Muscle of leg (tissue), 11 donors: ENCODE measurements around the gene SPNS2. TPM values are rescaled to one million over a fixed set of nuclear protein-coding genes. Genes with fewer than 3 reads are reported as not detected.
A peak's percentile ranks its signal among the peaks of the same experiment; 100 is the strongest.
"Not testable (repeated sequence)": the region's sequence is repeated elsewhere in the genome, so short reads cannot be mapped to it uniquely, and the experiment has no call there.

Experiments used
- DNase-seq: peaks from one replicate; pipeline ENCODE4 v3.0.0; 2013
- H3K27ac ChIP-seq: one replicate; pipeline ENCODE4 v1.5.1; 2013; ENCODE audit warnings: mild to moderate bottlenecking, low read length, control low read depth
- H3K27me3 ChIP-seq: one replicate; pipeline ENCODE4 v1.6.1; 2013; ENCODE audit warnings: low read length; ENCODE audit not compliant: control insufficient read depth, insufficient read depth
- H3K36me3 ChIP-seq: one replicate; pipeline ENCODE4 v1.6.1; 2013; ENCODE audit warnings: low read length; ENCODE audit not compliant: control insufficient read depth, insufficient read depth
- H3K4me1 ChIP-seq: one replicate; pipeline ENCODE4 v1.6.1; 2013; ENCODE audit warnings: low read length; ENCODE audit not compliant: control insufficient read depth, insufficient read depth
- H3K4me3 ChIP-seq: one replicate; pipeline ENCODE4 v1.5.1; 2013; ENCODE audit warnings: low read length, control low read depth
- H3K9me3 ChIP-seq: replicated peaks from 2 replicates; pipeline ENCODE4 v1.6.1; 2013; ENCODE audit warnings: low read depth, low read length; ENCODE audit not compliant: control insufficient read depth
- WGBS: methylation state at CpG from one replicate; pipeline ENCODE4 v1.1.5; 2013; ENCODE audit warnings: missing lambda C conversion rate; ENCODE audit not compliant: insufficient coverage; 5-methylcytosine and 5-hydroxymethylcytosine counted together
- polyA plus RNA-seq, 8 donors: library from polyadenylated mRNA; unstranded; fragments of 120-200 nt; gene quantifications; one replicate each; pipeline versions ENCODE4 v1.2.1 to v1.2.3, GENCODE V29; 2013; ENCODE audit warnings: inconsistent platforms in 1 of 8, low replicate concordance in 1 of 8; ENCODE audit not compliant: insufficient read length in 8 of 8, insufficient read depth in 1 of 8
- total RNA-seq: library from RNA; stranded (reverse); fragments of 120-200 nt; gene quantifications from one replicate; pipeline ENCODE4 v1.2.4, GENCODE V29; 2013

Gene SPNS2
- total and polyA plus RNA-seq, 9 donors = 5.0 to 9.7 (median 8.2) TPM

GRCh38 chr17:4573115-4573514 lies 74.4 kb downstream of the SPNS2 start:
- no peaks in the 10 kb centered on the region for H3K27me3 ChIP-seq
- DNase-seq = no peak
- H3K4me3 ChIP-seq = no peak overlapping the region
- no peaks in the 10 kb centered on the region for H3K9me3 ChIP-seq
- no peaks in the 10 kb centered on the region for H3K36me3 ChIP-seq
- no peak overlapping the region for H3K27ac ChIP-seq
- 80% methylated on average over 1 of the region's 4 CpGs for WGBS
- H3K4me1 ChIP-seq = peaks cover 29% of the 10 kb centered on the region

GRCh38 chr17:4573669-4574068 lies 75.0 kb downstream of the SPNS2 start:
- peaks cover 29% of the 10 kb centered on the region for H3K4me1 ChIP-seq
- no peak overlapping the region for H3K27ac ChIP-seq
- no peaks in the 10 kb centered on the region for H3K27me3 ChIP-seq
- WGBS = 56% methylated on average over 6 of the region's 7 CpGs
- no peak overlapping the region for H3K4me3 ChIP-seq
- H3K36me3 ChIP-seq = no peaks in the 10 kb centered on the region
- H3K9me3 ChIP-seq = no peaks in the 10 kb centered on the region
- DNase-seq = no peak

GRCh38 chr17:4574448-4575045 lies 75.9 kb downstream of the SPNS2 start:
- no peak for DNase-seq
- no peaks in the 10 kb centered on the region for H3K27me3 ChIP-seq
- peaks cover 29% of the 10 kb centered on the region for H3K4me1 ChIP-seq
- H3K27ac ChIP-seq = no peak overlapping the region
- 100% methylated on average over 5 of the region's 9 CpGs for WGBS
- H3K9me3 ChIP-seq = no peaks in the 10 kb centered on the region
- no peak overlapping the region for H3K4me3 ChIP-seq
- no peaks in the 10 kb centered on the region for H3K36me3 ChIP-seq

GRCh38 chr17:4576161-4576558 lies 77.5 kb downstream of the SPNS2 start:
- Histone ChIP-seq H3K9me3 (no peaks in the 10 kb centered on the region), H3K4me1 (peaks cover 29% of the 10 kb centered on the region), H3K27ac (peak overlapping the region; percentile 80), H3K27me3 (no peaks in the 10 kb centered on the region), H3K4me3 (no peak overlapping the region), H3K36me3 (no peaks in the 10 kb centered on the region)
- no peak for DNase-seq
- WGBS = 59% methylated on average over 6 of the region's 6 CpGs

GRCh38 chr17:4576729-4577322 lies 78.1 kb downstream of the SPNS2 start:
- Histone ChIP-seq H3K36me3 (no peaks in the 10 kb centered on the region), H3K9me3 (no peaks in the 10 kb centered on the region), H3K4me3 (no peak overlapping the region), H3K4me1 (peaks cover 29% of the 10 kb centered on the region), H3K27ac (peak overlapping the region; percentile 80), H3K27me3 (peaks cover 2% of the 10 kb centered on the region)
- WGBS = 21% methylated on average over 14 of the region's 18 CpGs
- peak; percentile 62 for DNase-seq

- Histone ChIP-seq H3K27me3 (peaks cover 7% of the 10 kb centered on the region), H3K4me3 (no peak overlapping the region), H3K27ac (peak overlapping the region; percentile 80), H3K4me1 (peaks cover 32% of the 10 kb centered on the region), H3K9me3 (no peaks in the 10 kb centered on the region), H3K36me3 (no peaks in the 10 kb centered on the region)
- WGBS = no CpG with 5 or more reads among the region's 8 CpGs
- no peak for DNase-seq
Observed at GRCh38 chr17:4577386-4577993, 78.8 kb downstream of the SPNS2 start.

- H3K27ac ChIP-seq, DNase-seq, H3K36me3 ChIP-seq, H3K9me3 ChIP-seq, H3K4me3 ChIP-seq: not testable (repeated sequence)
- Histone ChIP-seq H3K27me3 (peaks cover 16% of the 10 kb centered on the region), H3K4me1 (peaks cover 40% of the 10 kb centered on the region)
- 97% methylated on average over 10 of the region's 24 CpGs for WGBS
Observed at GRCh38 chr17:4578349-4578748, 79.7 kb downstream of the SPNS2 start.

GRCh38 chr17:4579678-4580077 lies 81.0 kb downstream of the SPNS2 start:
- Histone ChIP-seq H3K4me1 (peaks cover 46% of the 10 kb centered on the region), H3K4me3 (no peak overlapping the region), H3K27ac (no peak overlapping the region), H3K27me3 (peaks cover 25% of the 10 kb centered on the region), H3K36me3 (no peaks in the 10 kb centered on the region), H3K9me3 (no peaks in the 10 kb centered on the region)
- 85% methylated on average over 9 of the region's 11 CpGs for WGBS
- no peak for DNase-seq

- 61% methylated on average over 5 of the region's 7 CpGs for WGBS
- Histone ChIP-seq H3K4me1 (peaks cover 48% of the 10 kb centered on the region), H3K36me3 (no peaks in the 10 kb centered on the region), H3K27me3 (peaks cover 29% of the 10 kb centered on the region), H3K27ac (no peak overlapping the region), H3K4me3 (no peak overlapping the region), H3K9me3 (no peaks in the 10 kb centered on the region)
- no peak for DNase-seq
Observed at GRCh38 chr17:4580291-4580690, 81.6 kb downstream of the SPNS2 start.

- no peaks in the 10 kb centered on the region for H3K36me3 ChIP-seq
- peaks cover 36% of the 10 kb centered on the region for H3K4me1 ChIP-seq
- WGBS = 50% methylated on average over 6 of the region's 7 CpGs
- no peak for DNase-seq
- H3K9me3 ChIP-seq = no peaks in the 10 kb centered on the region
- H3K27ac ChIP-seq = no peak overlapping the region
- peaks cover 38% of the 10 kb centered on the region for H3K27me3 ChIP-seq
- no peak overlapping the region for H3K4me3 ChIP-seq
Observed at GRCh38 chr17:4582101-4582501, 83.4 kb downstream of the SPNS2 start.
